ENCODE measurements around the gene DMRT1. TPM values are rescaled to one million over a fixed set of nuclear protein-coding genes. Genes with fewer than 3 reads are reported as not detected.
"Not testable (repeated sequence)": the region's sequence is repeated elsewhere in the genome, so short reads cannot be mapped to it uniquely, and the experiment has no call there.

The DMRT1 gene
- total and polyA plus RNA-seq, 2 donors (not counting 1 experiment from before 2014, with no cell fraction given): not detected

DNA sequence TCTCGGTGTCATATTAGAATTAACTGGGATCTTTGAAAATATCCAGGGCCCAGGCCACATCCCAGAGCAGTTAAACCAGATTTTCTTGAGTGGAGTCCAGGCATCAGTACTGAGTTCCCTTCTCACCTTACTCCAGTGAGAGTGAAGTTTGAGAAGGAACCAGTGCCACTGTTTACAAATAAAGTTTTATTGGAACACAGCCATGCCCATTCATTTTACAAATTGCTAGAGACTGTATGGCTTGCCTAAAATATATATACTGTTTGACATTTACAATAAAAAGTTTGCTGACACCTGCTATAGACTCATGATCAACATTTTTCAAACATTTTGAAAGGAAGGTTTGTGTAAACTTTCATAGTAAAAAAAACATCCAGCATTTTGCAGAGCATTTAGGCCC lies 71.3 kb downstream of the DMRT1 start:
- no peaks in the 10 kb centered on the region for H4K20me1 ChIP-seq (ENCODE audit: control insufficient read depth, extremely low read depth, insufficient read depth, low read length)
- H3K79me2 ChIP-seq (ENCODE audit: control insufficient read depth, insufficient read depth, low read length): no peaks in the 10 kb centered on the region
- H3K27me3 ChIP-seq (ENCODE audit: control insufficient read depth, insufficient read depth, low read length): no peaks in the 10 kb centered on the region
- H3K9ac ChIP-seq (ENCODE audit: insufficient read depth, low read length): no peak overlapping the region
- no peaks in the 10 kb centered on the region for H3K9me3 ChIP-seq (ENCODE audit: control insufficient read depth, insufficient read depth, low read depth, low read length)
- no peak for DNase-seq (ENCODE audit: low read depth in 2 of 2)
- H3K36me3 ChIP-seq (ENCODE audit: control insufficient read depth, insufficient read depth, low read length): no peaks in the 10 kb centered on the region
- H3K27ac ChIP-seq (ENCODE audit: insufficient read depth, low read length): no peak overlapping the region
- no peak overlapping the region for H3K4me3 ChIP-seq (replicated peaks in 1 of 4; ENCODE audit: control extremely low read depth in 1 of 4, insufficient read depth in 1 of 4, low read depth in 3 of 4, low read length in 4 of 4)
- H2AFZ ChIP-seq (ENCODE audit: low read length): no peak overlapping the region
- H3K4me1 ChIP-seq (ENCODE audit: control insufficient read depth, extremely low read depth, insufficient read depth, low read length): no peaks in the 10 kb centered on the region
- H3K4me2 ChIP-seq (ENCODE audit: extremely low read depth, insufficient read depth, low read length): no peak overlapping the region
- no peak for TF ChIP-seq EZH2 (IDR thresholded peaks at IDR 0.05; ENCODE audit: low read length, missing control alignments)
- TF ChIP-seq, protein P1, sequence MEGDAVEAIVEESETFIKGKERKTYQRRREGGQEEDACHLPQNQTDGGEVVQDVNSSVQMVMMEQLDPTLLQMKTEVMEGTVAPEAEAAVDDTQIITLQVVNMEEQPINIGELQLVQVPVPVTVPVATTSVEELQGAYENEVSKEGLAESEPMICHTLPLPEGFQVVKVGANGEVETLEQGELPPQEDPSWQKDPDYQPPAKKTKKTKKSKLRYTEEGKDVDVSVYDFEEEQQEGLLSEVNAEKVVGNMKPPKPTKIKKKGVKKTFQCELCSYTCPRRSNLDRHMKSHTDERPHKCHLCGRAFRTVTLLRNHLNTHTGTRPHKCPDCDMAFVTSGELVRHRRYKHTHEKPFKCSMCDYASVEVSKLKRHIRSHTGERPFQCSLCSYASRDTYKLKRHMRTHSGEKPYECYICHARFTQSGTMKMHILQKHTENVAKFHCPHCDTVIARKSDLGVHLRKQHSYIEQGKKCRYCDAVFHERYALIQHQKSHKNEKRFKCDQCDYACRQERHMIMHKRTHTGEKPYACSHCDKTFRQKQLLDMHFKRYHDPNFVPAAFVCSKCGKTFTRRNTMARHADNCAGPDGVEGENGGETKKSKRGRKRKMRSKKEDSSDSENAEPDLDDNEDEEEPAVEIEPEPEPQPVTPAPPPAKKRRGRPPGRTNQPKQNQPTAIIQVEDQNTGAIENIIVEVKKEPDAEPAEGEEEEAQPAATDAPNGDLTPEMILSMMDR (conservative IDR thresholded peaks at IDR 0.05 in 1 of 2, IDR thresholded peaks at IDR 0.05 in 1 of 2; ENCODE audit: low read depth in 1 of 2, low read length in 2 of 2): no peak

DNA sequence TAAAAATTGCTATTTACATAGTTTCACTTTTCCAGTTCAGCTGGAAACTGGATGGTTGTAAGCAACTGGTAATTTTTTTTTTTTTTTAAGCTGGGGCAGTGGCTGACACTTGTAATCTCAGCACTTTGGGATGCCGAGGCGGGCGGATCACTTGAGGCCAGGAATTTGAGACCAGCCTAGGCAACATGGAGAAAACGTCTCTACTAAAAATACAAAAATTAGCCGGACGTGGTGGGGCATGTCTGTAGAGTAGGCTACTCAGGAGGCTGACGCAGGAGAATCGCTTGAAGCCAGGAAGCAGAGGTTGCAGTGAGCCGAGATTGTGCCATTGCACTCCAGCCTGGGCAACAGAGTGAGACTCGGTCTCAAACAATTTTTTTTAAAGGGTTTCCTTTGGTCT lies 72.0 kb downstream of the DMRT1 start:
- H3K36me3 ChIP-seq (ENCODE audit: control insufficient read depth, insufficient read depth, low read length); H3K27me3 ChIP-seq (ENCODE audit: control insufficient read depth, insufficient read depth, low read length); H4K20me1 ChIP-seq (ENCODE audit: control insufficient read depth, extremely low read depth, insufficient read depth, low read length); H3K9me3 ChIP-seq (ENCODE audit: control insufficient read depth, insufficient read depth, low read depth, low read length); H3K4me3 ChIP-seq (replicated peaks in 1 of 4; ENCODE audit: control extremely low read depth in 1 of 4, insufficient read depth in 1 of 4, low read depth in 3 of 4, low read length in 4 of 4); H3K79me2 ChIP-seq (ENCODE audit: control insufficient read depth, insufficient read depth, low read length); H3K27ac ChIP-seq (ENCODE audit: insufficient read depth, low read length); H3K4me2 ChIP-seq (ENCODE audit: extremely low read depth, insufficient read depth, low read length); H2AFZ ChIP-seq (ENCODE audit: low read length); H3K9ac ChIP-seq (ENCODE audit: insufficient read depth, low read length); DNase-seq (ENCODE audit: low read depth in 2 of 2); H3K4me1 ChIP-seq (ENCODE audit: control insufficient read depth, extremely low read depth, insufficient read depth, low read length): not testable (repeated sequence)

DNA sequence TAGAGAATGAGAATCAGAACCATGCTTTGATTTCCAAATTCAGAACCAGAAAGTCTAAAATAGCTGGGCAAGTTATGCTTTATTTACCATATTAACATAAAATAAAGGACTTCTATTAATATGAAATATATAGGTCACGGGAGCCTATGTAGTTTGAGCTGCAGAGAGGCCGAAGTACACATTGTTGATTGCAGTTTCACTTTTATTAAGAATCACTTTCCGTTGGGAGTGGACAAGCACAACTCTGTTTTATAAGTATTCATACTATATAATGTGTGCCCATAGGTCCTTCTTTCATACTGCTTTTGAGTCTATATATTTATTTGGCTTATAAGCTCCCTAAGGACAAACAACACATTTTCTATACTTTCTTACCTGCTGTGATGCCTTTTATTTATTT lies 76.2 kb downstream of the DMRT1 start:
- Histone ChIP-seq H3K4me2 (ENCODE audit: extremely low read depth, insufficient read depth, low read length) (no peak overlapping the region), H3K36me3 (ENCODE audit: control insufficient read depth, insufficient read depth, low read length) (no peaks in the 10 kb centered on the region), H3K4me1 (ENCODE audit: control insufficient read depth, extremely low read depth, insufficient read depth, low read length) (no peaks in the 10 kb centered on the region), H3K79me2 (ENCODE audit: control insufficient read depth, insufficient read depth, low read length) (no peaks in the 10 kb centered on the region), H3K27ac (ENCODE audit: insufficient read depth, low read length) (no peak overlapping the region), H4K20me1 (ENCODE audit: control insufficient read depth, extremely low read depth, insufficient read depth, low read length) (no peaks in the 10 kb centered on the region), H3K9me3 (ENCODE audit: control insufficient read depth, insufficient read depth, low read depth, low read length) (no peaks in the 10 kb centered on the region), H2AFZ (ENCODE audit: low read length) (no peak overlapping the region), H3K9ac (ENCODE audit: insufficient read depth, low read length) (no peak overlapping the region), H3K27me3 (ENCODE audit: control insufficient read depth, insufficient read depth, low read length) (no peaks in the 10 kb centered on the region), H3K4me3 (replicated peaks in 1 of 4; ENCODE audit: control extremely low read depth in 1 of 4, insufficient read depth in 1 of 4, low read depth in 3 of 4, low read length in 4 of 4) (no peak overlapping the region)
- DNase-seq (ENCODE audit: low read depth in 2 of 2): no peak
- TF ChIP-seq EZH2 (IDR thresholded peaks at IDR 0.05; ENCODE audit: low read length, missing control alignments): no peak
- TF ChIP-seq, protein P1 (conservative IDR thresholded peaks at IDR 0.05 in 1 of 2, IDR thresholded peaks at IDR 0.05 in 1 of 2; ENCODE audit: low read depth in 1 of 2, low read length in 2 of 2): no peak

All from fibroblast of lung (primary cell).